ENCODE measurements around the gene PURA.

PURA gene

GRCh38 chr5:140125637-140126036 is 11.7 kb downstream of the PURA start, which contains the start of gene IGIP:
Gene IGIP (plus strand): TSS chr5:140125937. CDS start chr5:140128477, 2,540 bp downstream.
- CTCF ChIA-PET, result interaction anchor here (1.4 kb wide), 1 partner anchor 18 kb away, joined by 9 read pairs; no protein-coding TSS in a partner anchor

GRCh38 chr5:140126315-140127012 is 12.6 kb downstream of the PURA start:
- no peak overlapping the region for H3K27ac ChIP-seq (ENCODE audit: extremely low read depth, low read depth, low read length)
- ChIA-PET POLR2A (no interaction called here), CTCF (interaction anchor here (0.8 to 1.4 kb wide), 4 partner anchors 9 to 52 kb away, joined by 3 to 9 read pairs (median 6); no protein-coding TSS in a partner anchor)
- H3K36me3 ChIP-seq (ENCODE audit: control insufficient read depth in 2 of 2, insufficient read depth in 1 of 2, low read length in 2 of 2), result no peaks in the 10 kb centered on the region
- no peak overlapping the region for H3K4me3 ChIP-seq (ENCODE audit: low read depth, low read length)
- no peaks in the 10 kb centered on the region for H3K9me3 ChIP-seq (ENCODE audit: control insufficient read depth, insufficient read depth, low read depth, low read length)
- H3K4me1 ChIP-seq (ENCODE audit: control insufficient read depth, insufficient read depth, low read length), result peaks cover 16% of the 10 kb centered on the region
- TF ChIP-seq ZNF324 (tag by site-specific recombination; IDR thresholded peaks at IDR 0.05) (no peak), SCRT2 (tag by site-specific recombination; IDR thresholded peaks at IDR 0.05) (peak; percentile 95), EGR2 (tag by site-specific recombination; IDR thresholded peaks at IDR 0.05; ENCODE audit: low read depth) (no peak), SCRT1 (tag by site-specific recombination; IDR thresholded peaks at IDR 0.05; ENCODE audit: borderline replicate concordance) (peak; percentile 91)

More at GRCh38 chr5:140125637-140126036, 11.7 kb downstream of the PURA start, which contains the start of gene IGIP:
- H3K9me3 ChIP-seq (ENCODE audit: control insufficient read depth, insufficient read depth, low read depth, low read length), result no peaks in the 10 kb centered on the region
- H3K36me3 ChIP-seq (ENCODE audit: control insufficient read depth in 2 of 2, insufficient read depth in 1 of 2, low read length in 2 of 2), result no peaks in the 10 kb centered on the region
- no peak within 1 kb of the TSS for H3K4me3 ChIP-seq (ENCODE audit: low read depth, low read length)
- TF ChIP-seq ZSCAN30 (tag by site-specific recombination; IDR thresholded peaks at IDR 0.05) (no peak), ZNF529 (tag by site-specific recombination; IDR thresholded peaks at IDR 0.05; ENCODE audit: insufficient replicate concordance) (no peak), ZXDB (tag by site-specific recombination; IDR thresholded peaks at IDR 0.05) (no peak), ZNF335 (tag by site-specific recombination; conservative IDR thresholded peaks at IDR 0.05) (no peak), ZNF677 (tag by site-specific recombination; IDR thresholded peaks at IDR 0.05) (no peak), ZNF777 (tag by site-specific recombination; IDR thresholded peaks at IDR 0.05; ENCODE audit: borderline replicate concordance) (no peak), ZBTB44 (tag by site-specific recombination; IDR thresholded peaks at IDR 0.05) (no peak), ZNF132 (tag by site-specific recombination; IDR thresholded peaks at IDR 0.05; ENCODE audit: borderline replicate concordance) (no peak), HIC1 (tag by site-specific recombination; IDR thresholded peaks at IDR 0.05) (no peak), ZNF610 (tag by site-specific recombination; IDR thresholded peaks at IDR 0.05; ENCODE audit: borderline replicate concordance) (no peak), ZBTB1 (tag by site-specific recombination; IDR thresholded peaks at IDR 0.05) (no peak), ZNF768 (tag by site-specific recombination; IDR thresholded peaks at IDR 0.05) (no peak), ZBTB20 (tag by site-specific recombination; IDR thresholded peaks at IDR 0.05) (no peak), KLF10 (tag by site-specific recombination; IDR thresholded peaks at IDR 0.05) (no peak), ZNF660 (tag by site-specific recombination; IDR thresholded peaks at IDR 0.05) (no peak), ZNF362 (tag by site-specific recombination; IDR thresholded peaks at IDR 0.05) (no peak), MYNN (tag by site-specific recombination; IDR thresholded peaks at IDR 0.05; ENCODE audit: borderline replicate concordance) (no peak), SETDB1 (IDR thresholded peaks at IDR 0.05; ENCODE audit: insufficient read length, low read length) (no peak)
- H3K27ac ChIP-seq (ENCODE audit: extremely low read depth, low read depth, low read length), result no peak within 1 kb of the TSS
- POLR2A ChIA-PET, result no interaction called here
- peaks cover 17% of the 10 kb centered on the region for H3K4me1 ChIP-seq (ENCODE audit: control insufficient read depth, insufficient read depth, low read length)
